HEK293 (cell line): ENCODE results near the gene CPLANE1.

Experiments used
- CTCF ChIA-PET: fragments of 350-600 bp; formaldehyde crosslinking; extraction: SDS; loops from one replicate; lab custom pipeline; 2021; ENCODE audit warnings: antibody characterized with exemption; lab: Yijun Ruan, JAX
- POLR2A ChIA-PET: fragments of 300-600 bp; formaldehyde crosslinking; extraction: SDS; loops from one replicate; lab custom pipeline; 2020; ENCODE audit warnings: antibody characterized with exemption, inconsistent platforms; lab: Yijun Ruan, JAX
- H3K27ac ChIP-seq: fragments of 200-500 bp; sonication (Bioruptor generic); 2 replicates; pipeline ENCODE4 v1.5.1; 2014; ENCODE audit warnings: low read depth, low read length, control low read depth, inconsistent platforms; ENCODE audit errors: extremely low read depth
- H3K36me3 ChIP-seq, 2 experiments: fragments of 200-500 bp in 1 of 2; sonication (Bioruptor generic) in 1 of 2; 1 replicate in 1 of 2; 2 replicates in 1 of 2; pipeline ENCODE4 v1.5.1; 2014 to 2017; ENCODE audit warnings: inconsistent platforms in 2 of 2, low read length in 2 of 2; ENCODE audit not compliant: control insufficient read depth in 2 of 2, insufficient read depth in 1 of 2
- H3K4me1 ChIP-seq: fragments of 200-500 bp; sonication (Bioruptor generic); 2 replicates; pipeline ENCODE4 v1.5.1; 2014; ENCODE audit warnings: mild to moderate bottlenecking, low read length, inconsistent platforms; ENCODE audit not compliant: control insufficient read depth, insufficient read depth
- H3K4me3 ChIP-seq: 2 replicates; pipeline ENCODE4 v1.5.1; 2011; ENCODE audit warnings: low read depth, mild to moderate bottlenecking, control low read depth, low read length, moderate library complexity
- H3K9me3 ChIP-seq: fragments of 200-500 bp; sonication (Bioruptor generic); 2 replicates; pipeline ENCODE4 v1.5.1; 2014; ENCODE audit warnings: low read depth, low read length, inconsistent platforms; ENCODE audit not compliant: control insufficient read depth, insufficient read depth
- GLI2 ChIP-seq: fragments of 450-650 bp; formaldehyde crosslinking; IDR thresholded peaks from 2 replicates; pipeline ENCODE4; 2017; ENCODE audit warnings: missing biosample characterization, missing genetic modification characterization, low read depth, borderline replicate concordance
- KLF10 ChIP-seq: fragments of 450-650 bp; IDR thresholded peaks from 2 replicates; pipeline ENCODE4 v1.5.1; 2018; ENCODE audit warnings: missing biosample characterization, mild to moderate bottlenecking, missing genetic modification characterization
- KLF16 ChIP-seq: fragments of 450-650 bp; formaldehyde crosslinking; IDR thresholded peaks from 2 replicates; pipeline ENCODE4 v1.5.1; 2017; ENCODE audit warnings: missing biosample characterization, missing genetic modification characterization
- MEIS1 ChIP-seq: sonication (generic); formaldehyde crosslinking; IDR thresholded peaks from 2 replicates; pipeline ENCODE4 v1.8.1; 2022; ENCODE audit warnings: missing genetic modification reagents, mild to moderate bottlenecking, borderline replicate concordance
- MYNN ChIP-seq: fragments of 450-650 bp; formaldehyde crosslinking; IDR thresholded peaks from 2 replicates; pipeline ENCODE4 v1.5.1; 2016; ENCODE audit warnings: missing biosample characterization, missing genetic modification characterization, borderline replicate concordance
- PRDM1 ChIP-seq: fragments of 450-650 bp; formaldehyde crosslinking; IDR thresholded peaks from 2 replicates; pipeline ENCODE4; 2016; ENCODE audit warnings: missing biosample characterization, missing genetic modification characterization
- ZBTB21 ChIP-seq: fragments of 450-650 bp; formaldehyde crosslinking; IDR thresholded peaks from 2 replicates; pipeline ENCODE4 v1.5.1; 2017; ENCODE audit warnings: missing biosample characterization, missing genetic modification characterization
- ZBTB48 ChIP-seq: fragments of 450-650 bp; formaldehyde crosslinking; IDR thresholded peaks from 2 replicates; pipeline ENCODE4 v1.5.1; 2016; ENCODE audit warnings: missing biosample characterization, missing genetic modification characterization
- ZNF2 ChIP-seq: fragments of 450-650 bp; formaldehyde crosslinking; IDR thresholded peaks from 2 replicates; pipeline ENCODE4 v1.5.1; 2016; ENCODE audit warnings: missing biosample characterization, missing genetic modification characterization
- ZNF211 ChIP-seq: fragments of 450-650 bp; formaldehyde crosslinking; IDR thresholded peaks from 2 replicates; pipeline ENCODE4 v1.5.1; 2016; ENCODE audit warnings: low read depth, missing biosample characterization, missing genetic modification characterization
- ZNF223 ChIP-seq: fragments of 450-650 bp; formaldehyde crosslinking; IDR thresholded peaks from 2 replicates; pipeline ENCODE4 v1.5.1; 2016; ENCODE audit warnings: missing biosample characterization, missing genetic modification characterization
- ZNF239 ChIP-seq: fragments of 450-650 bp; formaldehyde crosslinking; IDR thresholded peaks from 2 replicates; pipeline ENCODE4 v1.5.1; 2016; ENCODE audit warnings: missing biosample characterization, missing genetic modification characterization
- ZNF510 ChIP-seq: fragments of 450-650 bp; formaldehyde crosslinking; IDR thresholded peaks from 2 replicates; pipeline ENCODE4 v1.5.1; 2018; ENCODE audit warnings: mild to moderate bottlenecking, missing genetic modification characterization, missing biosample characterization; ENCODE audit not compliant: insufficient replicate concordance
- ZNF548 ChIP-seq: fragments of 450-650 bp; formaldehyde crosslinking; IDR thresholded peaks from 2 replicates; pipeline ENCODE4 v1.5.1; 2016; ENCODE audit warnings: missing biosample characterization, missing genetic modification characterization
- ZNF571 ChIP-seq: fragments of 450-650 bp; formaldehyde crosslinking; IDR thresholded peaks from 2 replicates; pipeline ENCODE4 v1.5.0; 2017; ENCODE audit warnings: missing biosample characterization, missing genetic modification characterization
- ZNF600 ChIP-seq: fragments of 450-650 bp; formaldehyde crosslinking; IDR thresholded peaks from 2 replicates; pipeline ENCODE4 v1.5.1; 2016; ENCODE audit warnings: missing biosample characterization, missing genetic modification characterization
- ZNF626 ChIP-seq: fragments of 450-650 bp; sonication (Bioruptor Pico); formaldehyde crosslinking; IDR thresholded peaks from 2 replicates; pipeline ENCODE4 v1.5.1; 2018; ENCODE audit warnings: missing biosample characterization, missing genetic modification characterization, inconsistent platforms
- ZNF677 ChIP-seq: fragments of 450-650 bp; IDR thresholded peaks from 2 replicates; pipeline ENCODE4 v1.5.0; 2018; ENCODE audit warnings: missing biosample characterization, mild to moderate bottlenecking, missing genetic modification characterization, moderate library complexity
- ZNF777 ChIP-seq: fragments of 450-650 bp; formaldehyde crosslinking; IDR thresholded peaks from 2 replicates; pipeline ENCODE4 v1.5.1; 2017; ENCODE audit warnings: missing biosample characterization, missing genetic modification characterization, borderline replicate concordance
- ZNF792 ChIP-seq: fragments of 450-650 bp; formaldehyde crosslinking; IDR thresholded peaks from 2 replicates; pipeline ENCODE4 v1.5.1; 2016; ENCODE audit warnings: missing biosample characterization, missing genetic modification characterization
- TF ChIP-seq, protein P1 (sequence below): fragments of 450-650 bp; formaldehyde crosslinking; IDR thresholded peaks from 2 replicates; pipeline ENCODE4 v1.5.1; 2016; ENCODE audit warnings: missing biosample characterization, missing genetic modification characterization
- TF ChIP-seq, protein P2 (sequence below): fragments of 450-650 bp; formaldehyde crosslinking; IDR thresholded peaks from 2 replicates; pipeline ENCODE4 v1.5.1; 2016; ENCODE audit warnings: missing biosample characterization, missing genetic modification characterization
- TF ChIP-seq, protein P3 (sequence below): fragments of 450-650 bp; formaldehyde crosslinking; IDR thresholded peaks from 2 replicates; pipeline ENCODE4 v1.5.1; 2017; ENCODE audit warnings: missing biosample characterization, mild to moderate bottlenecking, missing genetic modification characterization, moderate library complexity

CPLANE1 gene

DNA sequence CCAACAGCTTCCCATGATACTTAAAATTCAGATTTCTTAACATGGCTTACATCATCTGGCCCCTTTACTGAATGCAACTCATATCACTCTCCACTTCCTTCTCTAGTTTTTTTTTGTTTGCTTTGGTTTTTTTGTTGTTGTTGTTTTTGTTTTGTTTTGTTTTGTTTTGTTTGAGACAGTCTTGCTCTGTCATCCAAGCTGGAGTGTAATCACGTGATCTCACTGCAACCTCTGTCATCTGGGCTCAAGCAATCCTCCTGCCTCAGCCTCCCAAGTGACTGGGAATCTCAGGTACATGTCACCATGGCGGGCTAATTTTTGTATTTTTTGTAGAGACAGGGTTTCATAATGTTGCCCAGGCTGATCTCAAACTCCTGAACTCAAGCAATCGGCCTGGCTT is 41.4 kb downstream of the CPLANE1 start:
- TF ChIP-seq ZNF239 (tag by site-specific recombination), result no peak
- TF ChIP-seq ZBTB48 (tag by site-specific recombination), result no peak
- TF ChIP-seq, protein P1, sequence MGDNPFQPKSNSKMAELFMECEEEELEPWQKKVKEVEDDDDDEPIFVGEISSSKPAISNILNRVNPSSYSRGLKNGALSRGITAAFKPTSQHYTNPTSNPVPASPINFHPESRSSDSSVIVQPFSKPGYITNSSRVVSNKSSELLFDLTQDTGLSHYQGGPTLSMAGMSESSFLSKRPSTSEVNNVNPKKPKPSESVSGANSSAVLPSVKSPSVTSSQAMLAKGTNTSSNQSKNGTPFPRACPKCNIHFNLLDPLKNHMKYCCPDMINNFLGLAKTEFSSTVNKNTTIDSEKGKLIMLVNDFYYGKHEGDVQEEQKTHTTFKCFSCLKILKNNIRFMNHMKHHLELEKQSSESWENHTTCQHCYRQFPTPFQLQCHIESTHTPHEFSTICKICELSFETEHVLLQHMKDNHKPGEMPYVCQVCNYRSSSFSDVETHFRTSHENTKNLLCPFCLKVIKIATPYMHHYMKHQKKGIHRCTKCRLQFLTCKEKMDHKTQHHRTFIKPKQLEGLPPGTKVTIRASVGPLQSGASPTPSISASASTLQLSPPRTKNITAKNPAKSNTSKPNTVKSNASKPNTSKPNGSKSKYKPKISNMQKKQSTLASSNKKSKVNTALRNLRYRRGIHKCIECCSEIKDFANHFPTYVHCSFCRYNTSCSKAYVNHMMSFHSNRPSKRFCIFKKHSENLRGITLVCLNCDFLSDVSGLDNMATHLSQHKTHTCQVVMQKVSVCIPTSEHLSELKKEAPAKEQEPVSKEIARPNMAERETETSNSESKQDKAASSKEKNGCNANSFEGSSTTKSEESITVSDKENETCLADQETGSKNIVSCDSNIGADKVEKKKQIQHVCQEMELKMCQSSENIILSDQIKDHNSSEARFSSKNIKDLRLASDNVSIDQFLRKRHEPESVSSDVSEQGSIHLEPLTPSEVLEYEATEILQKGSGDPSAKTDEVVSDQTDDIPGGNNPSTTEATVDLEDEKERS (tag by site-specific recombination), result no peak
- no peak for TF ChIP-seq ZNF211
- TF ChIP-seq ZNF777 (tag by site-specific recombination), result no peak
- no peak for TF ChIP-seq KLF16 (tag by site-specific recombination)
- TF ChIP-seq, all 188 proteins: peak for 0
- Histone ChIP-seq H3K27ac (no peak overlapping the region), H3K4me1 (no peaks in the 10 kb centered on the region), H3K4me3 (no peak overlapping the region), H3K36me3 (peaks cover 71 to 75% of the 10 kb centered on the region in 2 experiments), H3K9me3 (no peaks in the 10 kb centered on the region)
- ChIA-PET POLR2A (interaction anchor here (0.7 kb wide), 1 partner anchor 39 kb away, joined by 4 read pairs; no protein-coding TSS in a partner anchor), CTCF (no interaction called here)

DNA sequence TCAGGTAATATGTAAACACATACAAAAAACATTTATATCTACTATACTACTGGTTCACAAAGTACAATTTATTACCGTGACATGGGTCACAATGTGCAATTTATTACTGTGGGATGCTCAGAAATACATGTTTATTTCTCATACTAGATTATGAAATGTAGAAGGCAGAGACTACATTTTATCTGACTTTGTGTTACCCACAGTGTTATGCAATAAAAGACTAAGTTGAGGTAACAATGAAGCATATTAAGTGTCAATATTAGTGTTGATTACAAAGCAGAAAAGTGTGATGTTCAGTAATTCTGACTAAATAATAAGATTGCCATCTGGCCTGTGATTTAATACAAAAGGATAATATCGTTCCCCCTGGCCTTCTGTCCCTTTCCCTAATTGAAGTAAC is 42.4 kb downstream of the CPLANE1 start:
- ChIA-PET CTCF (no interaction called here), POLR2A (no interaction called here)
- Histone ChIP-seq H3K36me3 (peaks cover 64 to 72% of the 10 kb centered on the region in 2 experiments), H3K4me3 (no peak overlapping the region), H3K4me1 (no peaks in the 10 kb centered on the region)
- TF ChIP-seq ZNF677 (no peak), ZNF548 (tag by site-specific recombination) (no peak), ZNF239 (tag by site-specific recombination) (no peak), ZBTB21 (tag by site-specific recombination) (no peak), PRDM1 (no peak), ZNF223 (tag by site-specific recombination) (no peak), MEIS1 (CRISPR knock-in tag) (no peak), MYNN (no peak), ZNF571 (no peak), ZNF600 (tag by site-specific recombination) (no peak), ZNF626 (tag by site-specific recombination) (no peak), GLI2 (no peak)
- TF ChIP-seq, protein P2, sequence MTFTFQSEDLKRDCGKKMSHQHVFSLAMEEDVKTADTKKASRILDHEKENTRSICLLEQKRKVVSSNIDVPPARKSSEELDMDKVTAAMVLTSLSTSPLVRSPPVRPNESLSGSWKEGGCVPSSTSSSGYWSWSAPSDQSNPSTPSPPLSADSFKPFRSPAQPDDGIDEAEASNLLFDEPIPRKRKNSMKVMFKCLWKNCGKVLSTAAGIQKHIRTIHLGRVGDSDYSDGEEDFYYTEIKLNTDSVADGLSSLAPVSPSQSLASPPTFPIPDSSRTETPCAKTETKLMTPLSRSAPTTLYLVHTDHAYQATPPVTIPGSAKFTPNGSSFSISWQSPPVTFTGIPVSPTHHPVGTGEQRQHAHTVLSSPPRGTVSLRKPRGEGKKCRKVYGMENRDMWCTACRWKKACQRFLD, result no peak
- TF ChIP-seq, all 188 proteins: peak for 0
- Histone ChIP-seq H3K9me3 (no peaks in the 10 kb centered on the region), H3K27ac (no peak overlapping the region)

DNA sequence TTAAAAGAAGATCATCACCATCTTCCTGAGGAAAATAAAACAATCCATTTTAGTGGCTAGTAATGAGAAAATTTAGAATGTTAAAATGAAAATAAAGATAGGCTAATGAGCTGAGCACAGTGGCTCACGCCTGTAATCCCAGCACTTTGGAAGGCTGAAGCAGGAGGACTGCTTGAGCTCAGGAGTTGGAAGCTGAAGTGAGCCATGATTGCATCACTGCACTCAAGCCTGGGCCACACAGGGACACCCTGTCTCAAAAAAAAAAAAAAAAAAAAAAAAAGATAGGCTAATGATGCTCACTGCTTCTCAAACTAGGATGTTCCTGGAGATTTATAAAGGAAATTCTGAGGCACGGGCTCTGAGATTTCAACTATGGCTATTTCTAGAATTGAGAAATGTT is 50.3 kb downstream of the CPLANE1 start:
- CTCF ChIA-PET, result no interaction called here
- TF ChIP-seq GLI2, result no peak
- no peak for TF ChIP-seq ZNF2
- TF ChIP-seq, protein P3, sequence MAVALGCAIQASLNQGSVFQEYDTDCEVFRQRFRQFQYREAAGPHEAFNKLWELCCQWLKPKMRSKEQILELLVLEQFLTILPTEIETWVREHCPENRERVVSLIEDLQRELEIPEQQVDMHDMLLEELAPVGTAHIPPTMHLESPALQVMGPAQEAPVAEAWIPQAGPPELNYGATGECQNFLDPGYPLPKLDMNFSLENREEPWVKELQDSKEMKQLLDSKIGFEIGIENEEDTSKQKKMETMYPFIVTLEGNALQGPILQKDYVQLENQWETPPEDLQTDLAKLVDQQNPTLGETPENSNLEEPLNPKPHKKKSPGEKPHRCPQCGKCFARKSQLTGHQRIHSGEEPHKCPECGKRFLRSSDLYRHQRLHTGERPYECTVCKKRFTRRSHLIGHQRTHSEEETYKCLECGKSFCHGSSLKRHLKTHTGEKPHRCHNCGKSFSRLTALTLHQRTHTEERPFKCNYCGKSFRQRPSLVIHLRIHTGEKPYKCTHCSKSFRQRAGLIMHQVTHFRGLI (tag by site-specific recombination), result no peak
- no peak for TF ChIP-seq KLF10
- TF ChIP-seq ZNF792 (tag by site-specific recombination), result no peak
- no peak for TF ChIP-seq ZBTB21 (tag by site-specific recombination)
- no peak for TF ChIP-seq ZNF510
- POLR2A ChIA-PET, result interaction anchor here (0.6 to 0.7 kb wide), 2 partner anchors 34 to 104 kb away, joined by 3 to 5 read pairs; no protein-coding TSS in a partner anchor
- Histone ChIP-seq H3K27ac (no peak overlapping the region), H3K4me3 (no peak overlapping the region), H3K9me3 (no peaks in the 10 kb centered on the region), H3K4me1 (no peaks in the 10 kb centered on the region), H3K36me3 (peaks cover 74 to 84% of the 10 kb centered on the region in 2 experiments)
